ENCODE results near the gene ZNF831.

The ZNF831 gene

GRCh38 chr20:59207235-59207634 lies 43.6 kb downstream of the ZNF831 start:
- in situ Hi-C loops (cut with MboI; ENCODE audit: low sequenced_read_pairs) = loop anchor here (10.0 kb wide), 2 partner anchors 122 to 342 kb away; no protein-coding TSS in a partner anchor

- in situ Hi-C loops (cut with MboI; ENCODE audit: low sequenced_read_pairs) = loop anchor here (10.0 kb wide), 2 partner anchors 123 to 343 kb away; no protein-coding TSS in a partner anchor
Observed at GRCh38 chr20:59207742-59208357, 44.2 kb downstream of the ZNF831 start.

- in situ Hi-C loops (cut with MboI; ENCODE audit: low sequenced_read_pairs) = no loop called here
Observed at GRCh38 chr20:59210186-59210585, 46.6 kb downstream of the ZNF831 start.

- in situ Hi-C loops (cut with MboI; ENCODE audit: low sequenced_read_pairs) = no loop called here
Observed at GRCh38 chr20:59211208-59211765, 47.7 kb downstream of the ZNF831 start.

GRCh38 chr20:59214073-59214472 lies 50.5 kb downstream of the ZNF831 start:
- in situ Hi-C loops (cut with MboI; ENCODE audit: low sequenced_read_pairs) = no loop called here

DNA sequence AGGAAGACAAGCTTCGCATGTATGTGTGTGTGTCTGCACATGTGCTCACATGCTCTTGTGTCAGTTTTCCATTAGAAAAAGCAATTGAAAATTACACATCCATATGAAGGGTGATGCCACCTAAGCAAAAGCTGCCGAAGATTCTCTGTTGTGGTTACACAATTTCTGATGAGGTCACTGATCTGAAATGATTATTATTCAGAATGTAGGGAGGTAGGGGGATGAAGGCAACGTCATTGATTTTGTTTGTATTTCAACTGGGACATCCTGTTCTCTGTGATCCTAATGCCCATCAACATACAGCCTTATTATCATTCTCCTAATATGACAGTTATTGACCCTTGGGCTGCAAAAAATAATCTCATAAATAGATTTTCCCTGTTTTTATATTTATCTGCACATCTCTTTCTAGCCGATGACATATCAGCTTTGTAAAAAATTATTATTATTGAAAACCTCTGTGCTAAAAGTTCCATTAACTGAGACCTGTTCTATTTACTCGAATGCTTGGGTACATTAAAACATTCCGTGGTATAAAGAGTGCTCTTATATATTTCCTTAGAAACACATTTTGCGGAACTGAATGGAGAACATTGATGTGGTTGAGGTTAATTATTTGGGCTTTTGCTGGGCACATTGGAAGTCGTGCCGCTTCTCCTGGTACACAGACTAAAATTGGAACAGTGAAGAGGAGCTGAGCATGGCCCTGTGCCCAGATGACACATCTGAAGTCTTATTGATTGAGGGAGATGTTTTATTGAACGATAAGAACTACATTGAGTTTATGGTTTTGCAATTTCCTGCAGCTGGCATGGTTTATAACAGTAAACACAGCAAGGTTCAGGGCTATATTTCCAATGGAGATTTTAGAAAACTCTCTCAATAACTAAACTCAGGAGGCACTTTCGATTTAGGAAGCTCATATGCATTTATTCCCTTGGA lies 51.3 kb downstream of the ZNF831 start:
- in situ Hi-C loops (cut with MboI; ENCODE audit: low sequenced_read_pairs) = no loop called here

DNA sequence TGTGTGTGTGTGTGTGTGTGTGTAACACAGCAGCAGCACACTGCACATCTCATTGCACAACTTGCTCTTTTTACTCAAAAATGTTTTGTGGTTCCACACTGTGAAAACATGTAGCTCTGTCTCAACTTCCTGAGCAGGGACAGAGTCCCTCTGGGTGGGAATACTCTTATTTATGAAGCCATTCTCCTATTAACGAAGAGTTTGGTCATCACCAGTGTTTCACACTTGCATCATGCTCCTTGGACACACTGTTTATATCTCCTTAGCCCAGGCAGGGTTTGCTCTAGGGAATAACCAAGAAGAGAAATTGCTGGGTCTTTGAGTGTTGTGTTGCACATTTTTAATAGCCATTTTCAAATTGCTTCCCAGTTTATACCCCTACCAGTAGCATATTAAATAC lies 53.6 kb downstream of the ZNF831 start:
- in situ Hi-C loops (cut with MboI; ENCODE audit: low sequenced_read_pairs) = no loop called here

DNA sequence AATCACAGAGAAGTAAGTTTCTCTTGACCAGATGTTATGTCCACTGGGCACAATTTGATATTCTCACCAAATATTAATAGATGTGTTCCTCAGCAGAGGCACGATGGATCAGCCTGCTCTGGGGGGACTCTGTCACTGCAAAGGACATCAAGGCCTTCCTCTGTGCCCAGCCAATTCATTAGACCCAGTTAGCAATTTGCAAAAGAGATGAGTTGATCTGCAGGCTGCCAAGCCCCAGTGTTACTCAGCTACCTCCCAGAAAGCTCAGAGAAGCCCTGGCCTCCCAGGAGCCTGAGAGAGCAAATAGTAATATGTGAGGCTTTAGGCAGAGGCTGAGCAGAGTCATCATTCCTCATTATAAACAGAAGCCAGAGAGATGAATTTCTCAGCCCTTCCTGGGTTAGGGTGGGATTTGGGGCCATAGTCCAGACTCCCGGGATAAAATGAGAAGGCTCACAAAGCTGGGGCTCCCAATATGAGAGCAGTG lies 54.2 kb downstream of the ZNF831 start:
- in situ Hi-C loops (cut with MboI; ENCODE audit: low sequenced_read_pairs) = no loop called here

DNA sequence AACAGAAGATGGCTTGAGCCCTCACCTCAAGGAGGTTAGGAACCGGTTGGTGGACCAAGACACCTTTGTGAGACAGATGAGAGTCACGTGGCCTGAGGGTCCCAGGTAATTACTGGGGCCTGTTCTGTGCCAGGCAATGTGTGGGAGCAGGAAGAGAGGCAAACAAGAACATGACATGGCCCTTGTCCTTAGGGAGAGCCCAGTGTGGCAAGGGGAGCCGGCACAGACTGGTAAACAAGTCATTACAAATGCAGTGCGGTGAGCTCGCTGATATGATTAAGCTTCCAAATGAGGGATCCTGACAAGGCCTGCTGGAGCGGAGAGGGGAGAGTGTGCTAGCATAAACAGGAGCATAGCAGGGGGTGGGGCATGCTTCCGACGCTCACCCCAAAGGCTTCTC lies 55.6 kb downstream of the ZNF831 start:
- in situ Hi-C loops (cut with MboI; ENCODE audit: low sequenced_read_pairs) = no loop called here

DNA sequence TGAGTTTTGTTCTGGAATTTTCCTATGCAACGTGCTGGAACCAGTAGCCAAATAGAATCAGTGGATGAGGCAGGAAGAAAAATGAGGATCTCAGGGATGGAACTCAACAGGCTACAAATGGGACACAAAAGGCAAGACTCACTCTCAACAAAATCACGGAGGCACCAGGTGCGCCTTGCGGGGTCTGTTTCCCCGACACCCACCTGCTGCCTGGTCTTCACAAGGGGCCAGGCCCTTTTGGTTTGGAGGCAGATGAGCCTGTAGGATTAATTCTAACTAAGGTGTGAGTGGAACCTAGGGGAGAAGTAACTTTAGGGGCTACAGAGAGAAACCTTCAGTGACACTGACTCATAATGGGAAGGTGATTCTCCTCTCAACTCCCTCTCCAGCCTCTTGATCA lies 56.5 kb downstream of the ZNF831 start:
- in situ Hi-C loops (cut with MboI; ENCODE audit: low sequenced_read_pairs) = no loop called here

DNA sequence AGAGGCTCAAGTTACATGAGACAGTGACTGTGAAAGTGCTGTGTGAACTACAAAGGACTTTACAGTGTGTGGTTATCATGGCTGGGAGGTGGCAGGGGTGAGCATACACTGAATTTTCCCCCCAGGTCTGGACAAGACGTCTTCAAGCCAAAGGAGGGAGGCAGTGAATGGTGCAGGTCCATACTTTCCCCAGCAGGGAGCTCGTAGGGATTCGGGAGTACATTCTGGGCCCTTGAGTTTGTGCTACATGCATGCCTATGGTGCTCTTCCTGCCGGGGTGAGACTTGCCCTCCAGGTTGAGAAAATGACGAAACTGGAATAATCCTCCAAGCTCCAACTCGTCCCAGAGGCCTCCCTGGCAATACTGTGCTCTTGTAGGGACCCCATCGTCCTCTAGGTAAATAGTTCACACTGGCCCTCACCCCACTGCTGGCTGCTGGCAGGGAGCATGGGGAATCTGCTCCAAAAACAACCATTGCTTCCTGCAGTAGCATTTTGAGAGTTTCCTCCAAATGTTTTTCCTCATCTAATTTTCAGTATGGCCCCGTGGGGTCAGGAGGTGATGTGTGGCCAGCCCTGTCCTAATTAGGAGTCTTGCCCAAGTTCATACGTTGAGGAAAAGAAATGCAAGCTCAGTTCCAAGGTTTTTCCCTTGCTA lies 57.6 kb downstream of the ZNF831 start:
- in situ Hi-C loops (cut with MboI; ENCODE audit: low sequenced_read_pairs) = no loop called here

DNA sequence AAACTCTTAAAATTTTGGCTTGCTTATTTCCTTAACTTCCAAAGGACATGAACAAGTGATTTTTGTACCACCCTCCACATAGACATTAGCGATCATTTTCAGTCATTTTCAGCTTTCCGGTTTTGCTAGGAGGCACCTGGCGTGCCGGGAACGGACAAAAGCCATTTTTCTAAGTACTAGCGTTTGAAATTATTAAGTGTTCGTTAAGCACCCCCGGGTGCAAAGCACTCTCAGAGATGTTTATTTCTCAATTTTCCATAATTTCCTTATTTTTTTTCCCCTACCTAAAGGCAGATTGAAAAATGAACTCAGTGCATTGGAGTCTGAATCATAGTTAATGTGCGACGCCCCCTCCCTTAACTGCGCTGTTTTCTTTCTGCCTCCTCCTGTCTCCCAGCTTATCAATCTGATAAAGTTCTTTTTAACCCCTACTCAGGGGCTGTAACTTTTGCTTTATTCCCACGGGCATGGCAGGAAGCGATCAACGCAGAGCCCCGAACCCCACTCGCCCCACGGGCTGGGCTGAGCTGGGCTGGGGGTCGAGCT lies 58.2 kb downstream of the ZNF831 start:
- in situ Hi-C loops (cut with MboI; ENCODE audit: low sequenced_read_pairs) = no loop called here

- in situ Hi-C loops (cut with MboI; ENCODE audit: low sequenced_read_pairs) = no loop called here
Observed at GRCh38 chr20:59222253-59223181, 58.9 kb downstream of the ZNF831 start.

- in situ Hi-C loops (cut with MboI; ENCODE audit: low sequenced_read_pairs) = no loop called here
Observed at GRCh38 chr20:59223182-59223601, 59.6 kb downstream of the ZNF831 start.

GRCh38 chr20:59223750-59224149 lies 60.1 kb downstream of the ZNF831 start:
- in situ Hi-C loops (cut with MboI; ENCODE audit: low sequenced_read_pairs) = no loop called here

- in situ Hi-C loops (cut with MboI; ENCODE audit: low sequenced_read_pairs) = no loop called here
Observed at GRCh38 chr20:59224236-59224635, 60.6 kb downstream of the ZNF831 start.

DNA sequence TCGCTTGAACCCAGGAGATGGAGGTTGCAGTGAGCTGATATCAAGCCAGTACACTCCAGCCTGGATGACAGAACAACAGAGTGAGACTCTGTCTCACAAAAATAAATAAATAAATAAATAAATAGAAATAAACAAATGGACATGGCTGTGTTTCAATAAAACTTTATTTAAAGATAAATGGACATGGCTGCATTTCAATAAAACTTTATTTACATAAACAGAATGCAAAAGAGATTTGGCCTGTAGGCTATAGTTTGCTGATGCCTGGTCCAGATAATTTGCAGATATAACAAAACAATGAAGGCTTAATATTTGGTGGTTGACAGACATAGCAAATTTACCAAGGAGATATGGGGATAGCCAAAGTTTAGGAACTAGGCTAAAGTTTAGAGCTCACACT lies 66.8 kb downstream of the ZNF831 start:
- in situ Hi-C loops (cut with MboI; ENCODE audit: low sequenced_read_pairs) = no loop called here

GRCh38 chr20:59231124-59231804 lies 67.6 kb downstream of the ZNF831 start:
- in situ Hi-C loops (cut with MboI; ENCODE audit: low sequenced_read_pairs) = no loop called here

DNA sequence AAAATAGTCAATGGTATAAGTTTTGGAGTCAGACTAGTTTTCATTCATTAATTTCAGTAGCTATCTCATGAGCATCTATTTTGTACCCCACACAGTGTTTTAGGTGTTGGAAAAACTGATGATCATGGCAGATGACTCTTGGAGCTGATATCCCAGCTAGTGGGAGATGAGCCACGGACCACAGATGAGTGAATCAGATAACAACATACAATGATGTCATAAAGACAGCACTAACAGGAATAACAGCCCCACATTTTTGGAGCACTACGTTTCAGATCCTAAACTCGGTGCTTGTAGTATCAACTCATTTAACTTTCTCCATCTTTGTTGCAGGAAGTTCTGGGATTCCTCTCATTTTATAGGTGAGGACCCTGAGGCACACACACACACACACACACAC lies 69.0 kb downstream of the ZNF831 start:
- in situ Hi-C loops (cut with MboI; ENCODE audit: low sequenced_read_pairs) = no loop called here

All from HL-60/S4 treated with retinoic acid at 250 ng/mL for 4 days and 3 days (cell line).